OCI-LY1 (cell line): ENCODE results near the gene KCNE4.

ENCODE experiments used
- CTCF ChIP-seq: fragments of 200-600 bp; sonication (generic), shearing (Covaris generic); IDR thresholded peaks from 2 replicates; pipeline ENCODE4 v1.5.1; 2017; ENCODE audit warnings: mild to moderate bottlenecking, antibody characterized with exemption, low read length, moderate library complexity, mixed read lengths
- EZH2 ChIP-seq: fragments of 200-600 bp; sonication (generic), shearing (Covaris generic); IDR thresholded peaks from 2 replicates; pipeline ENCODE4 v1.8.0; 2017; ENCODE audit warnings: borderline replicate concordance, mixed run types, mild to moderate bottlenecking, antibody characterized with exemption, low read length, moderate library complexity, mixed read lengths

GRCh38 chr2:223019390-223019930, 32.5 kb upstream of the KCNE4 start:
- TF ChIP-seq CTCF (no peak), EZH2 (no peak)
